NCI-H82 treated with DMSO at 0.1 percent for 48 hours (cell line): Measurements from ENCODE around the gene RIMBP2.

Experiments used
- DNase-seq: peaks from one replicate; lab custom pipeline; 2025; ENCODE audit not compliant: unreplicated experiment; lab: John Stamatoyannopoulos, UW

The RIMBP2 gene

DNA sequence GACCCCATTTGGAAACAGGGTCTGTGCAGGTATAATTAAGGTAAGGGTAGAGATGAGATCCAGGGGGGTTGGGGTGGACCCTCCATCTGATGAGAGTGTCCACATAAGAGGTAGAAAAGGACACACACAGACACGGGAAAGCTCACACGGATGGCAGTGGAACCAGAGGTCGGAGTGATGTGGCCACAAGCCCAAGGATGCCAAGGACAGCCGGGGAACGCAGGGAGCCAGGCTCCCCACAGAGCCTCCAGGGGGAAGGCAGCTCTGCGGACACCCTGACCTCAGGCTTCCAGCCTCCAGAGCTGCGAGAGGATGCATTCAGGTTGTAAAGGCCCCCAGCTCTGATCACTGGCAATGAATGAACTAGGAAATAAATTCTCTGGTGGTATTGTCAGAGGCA, 33.0 kb downstream of the RIMBP2 start:
- no peak for DNase-seq

DNA sequence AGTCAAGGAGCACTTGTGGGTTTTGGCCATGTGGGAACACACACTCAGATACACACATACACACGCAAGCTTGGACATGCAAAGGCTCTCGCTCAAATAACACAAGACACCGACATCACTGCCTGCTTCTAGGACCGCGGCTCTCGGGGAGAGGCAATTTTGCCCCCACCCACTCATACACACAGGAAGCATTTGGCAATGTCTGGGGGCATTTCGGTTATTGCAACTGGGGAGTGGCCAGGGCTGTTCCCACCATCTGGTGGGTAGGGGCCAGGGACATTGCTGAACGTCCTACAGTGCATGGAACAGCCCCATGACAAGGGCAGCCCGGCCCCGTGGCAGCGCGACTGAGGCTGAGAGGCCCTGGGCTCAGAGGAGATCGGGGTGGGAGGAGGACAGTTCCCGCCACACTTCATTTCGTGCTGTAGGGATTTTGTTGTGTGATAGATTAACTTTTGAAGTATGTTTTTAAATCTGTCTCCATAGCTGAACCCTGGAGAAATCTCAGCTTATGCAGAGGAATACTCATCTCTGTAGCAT, 35.6 kb downstream of the RIMBP2 start:
- DNase-seq, result no peak

DNA sequence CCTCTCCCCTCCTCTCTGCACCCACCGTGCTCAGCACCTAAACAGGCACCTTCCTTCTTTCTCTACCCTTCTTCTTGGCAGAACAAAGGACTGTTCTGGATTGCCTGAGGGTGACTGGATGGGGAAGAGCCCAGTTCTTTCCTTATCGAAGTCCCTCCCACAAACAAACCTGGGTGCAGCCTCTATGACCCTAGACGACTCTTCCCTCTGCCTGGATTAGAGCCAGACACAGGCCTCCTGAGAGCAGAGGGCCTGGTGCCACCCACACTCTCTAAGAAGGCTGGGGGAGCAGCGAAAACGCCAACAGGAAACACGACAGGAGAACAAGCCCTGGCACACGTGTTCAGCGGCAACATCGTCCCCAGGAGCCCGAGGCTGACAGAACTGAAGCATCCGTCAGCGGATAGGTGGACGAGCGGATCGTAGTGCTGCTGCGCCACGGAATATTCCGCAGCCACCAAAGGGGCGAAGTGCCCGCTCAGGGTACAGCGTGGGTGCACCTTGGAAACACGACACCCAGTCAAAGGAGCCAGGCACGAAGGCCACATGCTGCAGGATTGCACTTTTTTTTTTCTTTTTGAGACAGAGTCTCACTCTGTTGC, 38.0 kb downstream of the RIMBP2 start:
- DNase-seq, result no peak

DNA sequence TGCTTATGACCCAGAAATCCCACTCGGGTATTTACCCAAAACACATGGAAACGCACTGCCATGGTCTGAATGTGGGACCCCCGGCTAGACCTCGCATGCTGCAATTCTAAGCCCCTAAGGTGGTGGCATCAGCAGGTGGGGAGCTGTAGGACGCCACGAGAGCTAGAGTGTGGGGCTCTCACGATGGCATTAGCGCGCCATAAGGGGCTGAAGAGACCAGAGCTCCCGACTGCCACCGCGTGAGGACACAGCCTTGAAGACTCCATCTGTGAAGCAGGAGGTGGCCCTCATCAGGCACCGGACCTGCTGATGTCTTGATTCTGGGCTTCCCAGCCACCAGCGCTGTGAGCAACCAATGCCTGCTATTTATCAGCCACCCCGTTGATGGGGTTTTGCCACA, 40.3 kb downstream of the RIMBP2 start:
- no peak for DNase-seq

GRCh38 chr12:130675121-130675520, 41.0 kb downstream of the RIMBP2 start:
- DNase-seq, result no peak

- no peak for DNase-seq
These were observed 41.4 kb downstream of the RIMBP2 start for GRCh38 chr12:130674676-130675075.

DNA sequence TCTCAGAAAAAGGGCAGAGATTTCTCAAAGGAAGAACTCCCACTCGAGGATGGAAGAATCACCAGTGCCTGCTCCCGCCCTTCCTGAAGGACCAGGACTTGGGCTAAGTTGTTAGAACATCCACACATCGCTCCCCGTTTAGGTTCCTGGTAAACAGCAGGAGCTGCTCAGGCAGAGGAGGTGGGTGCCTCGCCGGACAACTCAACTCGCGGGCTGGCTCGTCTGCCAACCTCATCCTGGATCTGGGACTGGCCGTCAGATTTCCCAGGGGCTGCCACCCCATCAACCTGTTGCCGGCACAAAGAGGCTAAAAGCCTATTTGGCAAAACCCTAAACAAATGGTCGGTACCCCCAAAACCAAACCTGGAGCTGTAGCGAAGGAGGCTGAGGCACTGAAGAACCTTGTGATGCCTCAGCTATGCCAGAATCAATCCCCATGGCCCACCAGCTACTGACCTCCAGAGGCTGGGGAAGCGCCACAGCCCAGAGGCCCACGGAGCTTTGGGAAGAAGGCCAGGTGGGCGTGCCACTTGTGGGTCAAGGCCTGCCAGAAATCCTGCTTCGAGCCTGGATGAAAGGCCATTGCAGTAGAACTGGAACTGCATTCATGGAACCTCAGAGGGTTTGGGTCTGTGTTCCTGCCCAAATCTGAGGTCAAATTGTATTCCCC, 42.9 kb downstream of the RIMBP2 start:
- DNase-seq, result no peak

DNA sequence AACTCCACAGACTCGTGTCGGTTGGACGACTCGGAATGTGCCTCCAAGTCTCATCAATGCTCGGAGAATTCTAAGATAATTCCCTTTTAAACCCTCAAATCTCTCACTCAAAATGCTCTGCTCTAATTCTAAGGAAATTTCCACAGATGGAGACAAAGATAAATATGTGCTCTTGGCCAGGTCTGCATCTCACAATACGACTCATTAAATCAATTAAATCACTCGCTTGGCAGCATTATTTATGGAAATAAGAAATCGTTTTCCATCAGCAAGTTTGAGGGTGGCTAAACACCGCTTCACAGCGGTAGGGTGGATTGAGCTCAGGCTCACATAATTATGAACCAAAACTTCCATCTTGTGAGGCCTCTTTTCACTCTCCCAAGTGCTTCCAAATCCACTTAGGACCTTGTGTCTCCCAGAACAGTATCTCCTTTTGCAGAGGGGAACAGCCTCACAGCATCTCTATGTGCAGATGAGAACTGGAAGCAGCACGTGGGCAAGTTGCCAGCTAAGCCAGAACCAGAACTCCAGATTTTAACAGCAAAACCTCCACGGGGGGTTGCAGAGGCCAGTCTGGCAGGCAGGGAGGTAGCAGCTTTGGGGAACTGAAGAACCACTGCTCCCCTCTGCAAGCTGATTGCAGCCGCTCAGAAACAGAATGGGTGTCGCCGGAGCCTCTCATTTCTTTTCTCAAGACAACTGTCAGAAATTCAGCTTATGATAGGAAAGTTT, 43.8 kb downstream of the RIMBP2 start:
- no peak for DNase-seq

DNA sequence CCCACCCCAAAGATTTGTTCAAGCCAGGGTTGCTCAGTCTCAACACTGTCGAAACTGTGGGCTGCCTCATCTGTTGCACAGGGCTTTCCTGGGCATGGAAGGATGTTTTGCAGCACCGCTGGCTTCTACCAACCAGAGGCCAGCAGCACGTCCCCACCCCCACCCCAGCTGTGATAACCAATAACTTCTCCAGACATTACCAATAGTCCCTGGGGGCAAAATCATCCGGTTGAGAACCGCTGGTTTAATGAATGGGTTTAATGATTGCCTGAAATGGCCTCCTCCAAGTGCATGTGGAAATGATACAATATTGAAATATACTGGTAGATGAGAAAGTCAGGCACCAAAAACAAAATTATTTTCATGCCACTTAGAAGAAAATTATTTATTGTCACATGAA, 44.5 kb downstream of the RIMBP2 start:
- no peak for DNase-seq

GRCh38 chr12:130669797-130670196, 46.3 kb downstream of the RIMBP2 start:
- DNase-seq, result no peak

DNA sequence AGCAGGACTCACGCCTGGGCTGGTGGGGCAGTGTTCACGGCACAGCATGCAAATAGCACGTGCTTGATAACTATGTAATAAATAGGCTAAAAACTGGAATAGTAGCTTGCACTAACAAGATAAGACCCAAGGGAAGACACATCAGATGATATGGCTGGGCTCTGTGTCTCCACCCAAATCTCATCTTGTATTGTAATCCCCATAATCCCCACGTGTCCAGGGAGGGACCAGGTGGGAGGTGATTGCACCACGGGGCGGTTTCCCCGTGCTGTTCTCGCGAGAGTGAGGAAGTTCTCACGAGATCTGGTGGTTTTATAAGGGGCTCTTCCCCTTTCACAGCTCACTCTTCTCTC, 46.9 kb downstream of the RIMBP2 start:
- peak; percentile 16 for DNase-seq

DNA sequence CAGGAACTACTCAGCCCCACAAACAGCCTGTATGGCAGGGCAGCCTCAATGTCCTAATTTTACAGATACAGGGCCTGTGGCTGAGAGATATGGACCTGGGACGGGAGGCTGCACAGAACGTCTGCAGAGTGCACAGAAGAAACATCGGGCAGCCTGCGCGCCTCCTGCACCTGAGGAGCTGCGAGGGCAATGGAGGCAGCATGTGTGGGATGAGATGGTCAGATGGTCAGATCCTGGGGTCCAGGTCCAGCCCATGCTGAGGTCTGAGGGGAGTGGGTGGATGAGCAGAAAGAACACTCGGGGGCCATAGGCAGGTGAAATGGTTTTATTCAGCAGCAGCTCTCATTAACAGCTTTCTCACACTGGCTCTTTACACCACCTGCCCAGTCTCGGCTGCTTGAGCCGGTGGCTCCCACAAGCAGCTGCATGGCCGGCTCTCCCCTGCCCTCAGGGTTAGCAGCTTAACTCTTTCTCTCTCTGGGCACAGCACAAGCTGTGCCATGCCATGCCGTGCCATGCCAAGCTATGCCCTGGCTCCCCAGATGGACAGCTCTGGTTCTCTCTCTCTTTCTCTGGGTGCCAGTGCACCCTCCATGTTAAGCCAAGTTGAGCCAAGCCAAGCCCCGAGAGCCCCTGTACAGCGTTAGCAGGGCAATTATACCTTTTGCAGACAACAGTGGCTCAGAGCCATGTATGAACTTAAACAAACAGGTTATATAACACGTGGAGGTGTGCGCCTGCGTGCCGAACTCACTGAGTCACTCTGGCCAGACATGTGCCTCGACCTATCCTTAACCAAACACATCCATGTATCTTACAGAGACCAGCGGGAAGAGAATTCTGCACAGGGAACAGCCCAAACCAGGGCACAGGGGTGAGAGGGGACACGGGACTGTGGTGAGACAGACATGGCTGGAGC, 47.6 kb downstream of the RIMBP2 start:
- DNase-seq, result no peak

DNA sequence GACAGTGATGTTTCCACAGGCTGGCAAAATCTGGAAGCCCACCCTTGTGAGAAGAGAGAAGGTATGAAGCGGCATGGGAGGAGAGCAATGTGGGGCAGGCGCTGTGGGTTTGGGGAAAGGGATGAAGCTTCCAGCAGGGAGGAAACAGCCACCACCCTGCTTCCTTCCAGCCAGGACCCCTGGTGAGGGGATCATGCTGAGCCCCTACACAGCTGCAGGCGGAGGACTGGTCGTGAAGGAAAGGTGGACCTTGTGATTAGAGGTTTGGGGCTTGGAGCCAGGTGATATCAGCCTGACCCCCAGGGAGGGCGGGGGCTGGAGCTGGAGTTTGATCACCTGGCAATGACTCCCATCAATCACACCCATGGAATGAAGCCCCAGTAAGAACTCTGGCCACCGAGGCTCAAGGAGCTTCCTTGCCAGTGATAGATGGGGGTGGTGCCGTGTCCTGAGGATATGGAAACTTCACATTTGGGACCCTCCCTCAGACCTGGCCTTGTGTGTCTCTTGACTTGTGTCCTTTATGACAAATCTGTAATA, 48.6 kb downstream of the RIMBP2 start:
- DNase-seq, result no peak

DNA sequence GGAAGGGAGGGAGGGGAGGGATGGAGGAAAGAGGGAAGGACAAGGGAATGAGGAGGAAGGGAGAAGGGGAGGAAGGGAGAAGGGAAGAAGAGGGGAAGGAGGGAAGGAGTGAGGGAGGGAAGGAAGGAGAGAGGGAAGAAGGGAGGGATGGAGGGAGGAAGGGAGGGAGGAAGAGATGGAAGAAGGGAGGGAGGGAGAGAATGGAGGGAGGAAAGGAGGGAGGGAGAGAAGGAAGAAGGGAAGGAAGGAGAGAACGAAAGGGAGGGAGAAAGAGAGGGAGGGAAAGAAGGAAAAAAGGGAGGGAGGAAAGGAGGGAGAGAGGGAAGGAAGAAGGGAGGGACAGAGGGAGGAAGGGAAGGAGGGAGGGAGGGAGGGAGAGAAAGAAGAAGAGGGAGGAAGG, 49.5 kb downstream of the RIMBP2 start:
- no peak for DNase-seq

- no peak for DNase-seq
These were observed 50.3 kb downstream of the RIMBP2 start for GRCh38 chr12:130665753-130666152.

DNA sequence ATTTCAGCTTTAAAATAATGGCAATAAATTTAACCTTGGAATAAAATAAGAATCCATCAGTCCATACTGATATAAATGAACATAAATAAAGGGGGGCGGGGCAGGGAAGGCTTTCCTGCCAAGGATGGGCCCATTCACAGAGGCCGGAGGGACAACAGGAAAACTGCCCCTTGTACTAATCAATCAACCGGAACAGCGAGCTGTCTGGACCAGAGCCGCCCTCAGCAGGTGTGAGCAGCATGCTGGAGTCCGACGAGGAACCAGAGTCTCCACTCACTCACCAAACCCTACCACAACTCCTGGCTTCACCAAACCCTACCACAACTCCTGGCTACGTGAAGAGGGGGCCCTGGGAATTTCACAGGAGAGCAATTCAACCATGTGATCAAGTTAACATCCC, 51.3 kb downstream of the RIMBP2 start:
- DNase-seq, result no peak

DNA sequence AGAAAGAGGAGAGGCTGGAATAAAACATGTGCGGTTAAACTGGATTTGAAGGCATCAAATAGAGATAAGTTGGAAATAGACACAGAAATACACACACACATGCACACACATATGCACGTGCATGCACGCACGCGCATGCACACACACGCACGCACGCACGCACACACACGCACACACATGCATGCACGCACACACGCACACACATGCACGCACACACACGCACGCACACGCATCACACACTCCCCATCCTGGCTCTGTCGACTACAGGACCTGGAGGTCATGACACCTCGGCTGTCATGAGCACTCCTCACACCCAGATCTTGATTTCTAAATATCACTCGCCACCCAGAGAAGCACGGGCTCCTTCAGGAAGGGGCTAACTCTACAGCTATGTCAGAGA, 51.8 kb downstream of the RIMBP2 start:
- no peak for DNase-seq

DNA sequence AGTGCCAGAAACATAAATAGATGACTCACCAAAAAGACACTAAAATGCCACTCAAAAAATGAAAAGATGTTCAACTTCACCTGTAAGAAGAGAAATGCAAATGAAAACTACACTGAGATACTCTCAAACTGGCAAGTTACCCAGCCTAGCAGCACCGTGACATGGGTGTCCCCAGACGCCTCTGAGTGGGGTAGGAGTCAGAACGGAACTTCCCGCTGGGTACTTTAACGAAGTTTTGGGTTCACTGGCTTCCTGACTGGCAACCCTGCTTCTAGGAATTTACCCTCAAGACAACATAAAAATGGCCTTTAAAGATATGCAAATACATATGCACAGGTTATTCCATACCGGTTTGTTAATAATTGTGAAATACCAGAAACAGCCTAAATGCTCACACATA, 52.6 kb downstream of the RIMBP2 start:
- DNase-seq, result no peak

GRCh38 chr12:130661486-130662255, 54.4 kb downstream of the RIMBP2 start:
- no peak for DNase-seq

DNA sequence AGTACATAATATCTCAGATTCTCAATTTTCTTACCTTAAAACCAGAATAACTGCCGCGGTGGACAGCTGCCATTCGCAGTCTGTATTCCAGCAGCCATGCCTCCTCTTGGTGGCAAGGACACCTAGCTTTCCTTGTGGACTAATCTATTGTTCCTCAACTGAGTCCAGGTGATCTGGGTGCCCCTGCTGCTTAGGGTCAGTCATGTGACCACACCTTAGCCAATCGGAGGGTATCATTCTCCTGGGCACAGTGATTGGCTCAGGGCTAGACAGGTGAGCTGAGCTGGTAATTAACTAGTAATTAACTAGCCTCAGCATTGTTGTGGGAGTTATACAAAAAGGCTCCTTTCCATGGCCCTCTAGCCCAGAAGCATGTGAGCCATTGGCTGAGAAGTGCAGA, 55.0 kb downstream of the RIMBP2 start:
- DNase-seq, result no peak
